Muscle layer of duodenum (tissue), 2 donors: ENCODE results near the gene MAPRE2.

ENCODE experiments used
- H3K27ac ChIP-seq: one replicate; pipeline ENCODE4 v1.7.0; 2013; ENCODE audit warnings: mild to moderate bottlenecking, low read length
- H3K27me3 ChIP-seq: one replicate; pipeline ENCODE4 v1.7.0; 2013; ENCODE audit warnings: low read depth, mild to moderate bottlenecking, control low read depth, low read length
- H3K36me3 ChIP-seq, 2 donors: one replicate each; pipeline ENCODE4 v1.7.0; 2013; ENCODE audit warnings: low read length in 2 of 2, control low read depth in 1 of 2, mild to moderate bottlenecking in 1 of 2; ENCODE audit not compliant: insufficient read depth in 2 of 2, control insufficient read depth in 1 of 2
- H3K4me1 ChIP-seq, 2 donors: one replicate each; pipeline ENCODE4 v1.7.0; 2013; ENCODE audit warnings: low read length in 2 of 2, mild to moderate bottlenecking in 2 of 2, control low read depth in 1 of 2, moderate library complexity in 1 of 2; ENCODE audit not compliant: insufficient read depth in 2 of 2, control insufficient read depth in 1 of 2
- H3K4me3 ChIP-seq, 2 donors: one replicate each; pipeline ENCODE4 v1.7.0; 2013; ENCODE audit warnings: low read length in 2 of 2, low read depth in 1 of 2, mild to moderate bottlenecking in 1 of 2
- H3K9me3 ChIP-seq, 2 donors: one replicate each; pipeline ENCODE4 v1.7.0; 2013; ENCODE audit warnings: low read length in 2 of 2, control low read depth in 1 of 2, mild to moderate bottlenecking in 1 of 2; ENCODE audit not compliant: control insufficient read depth in 1 of 2
- donor health status: healthy.

MAPRE2 gene

DNA sequence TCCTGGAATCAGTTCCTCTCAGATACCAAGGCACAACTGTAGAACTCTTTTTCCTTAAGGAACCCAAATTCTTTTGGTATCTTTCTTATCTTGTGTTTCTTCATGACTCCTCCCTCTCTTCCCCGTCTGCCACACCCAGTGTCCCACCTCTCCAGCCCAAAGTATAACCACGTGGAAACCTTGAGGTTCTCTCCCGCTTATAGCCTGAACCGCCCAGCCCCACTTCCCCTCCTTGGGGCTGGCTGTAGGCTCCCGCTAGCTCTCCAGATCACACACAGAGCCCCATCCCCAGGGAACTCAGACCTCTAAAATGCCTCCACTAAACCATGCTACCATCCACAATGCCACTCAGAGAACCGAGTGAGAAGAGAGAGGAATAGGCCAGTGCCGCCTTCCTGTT lies 87.5 kb downstream of the MAPRE2 start:
- Histone ChIP-seq H3K27me3 (no peaks in the 10 kb centered on the region), H3K36me3 (peaks cover 24 to 38% of the 10 kb centered on the region in 2 donors), H3K4me3 (no peak overlapping the region), H3K4me1 (peaks cover 0 to 7% of the 10 kb centered on the region in 2 donors), H3K9me3 (no peaks in the 10 kb centered on the region), H3K27ac (no peak overlapping the region)

DNA sequence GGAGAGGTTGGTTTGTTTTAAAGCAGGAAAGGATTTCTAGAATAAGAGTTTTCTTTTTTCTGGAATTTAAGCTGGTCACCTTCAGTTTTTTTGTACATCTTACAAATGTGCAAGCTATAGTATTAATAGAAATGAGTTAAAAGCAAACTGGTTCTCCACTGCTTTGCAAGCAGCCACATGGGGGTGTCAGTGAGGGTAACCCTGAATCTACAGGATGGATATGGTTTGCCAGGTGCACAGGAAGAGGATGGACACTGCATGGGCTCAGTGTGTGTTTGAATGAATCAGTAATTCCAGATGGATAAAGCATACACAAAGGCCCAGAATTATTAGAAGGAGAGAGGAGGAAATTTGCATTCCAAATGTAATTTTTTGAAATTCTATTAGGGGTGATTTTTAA lies 89.0 kb downstream of the MAPRE2 start:
- peaks cover 0 to 7% of the 10 kb centered on the region in 2 donors for H3K4me1 ChIP-seq
- H3K36me3 ChIP-seq: peaks cover 32 to 39% of the 10 kb centered on the region in 2 donors
- no peaks in the 10 kb centered on the region for H3K27me3 ChIP-seq
- H3K27ac ChIP-seq: no peak overlapping the region
- no peak overlapping the region for H3K4me3 ChIP-seq
- H3K9me3 ChIP-seq: no peaks in the 10 kb centered on the region

DNA sequence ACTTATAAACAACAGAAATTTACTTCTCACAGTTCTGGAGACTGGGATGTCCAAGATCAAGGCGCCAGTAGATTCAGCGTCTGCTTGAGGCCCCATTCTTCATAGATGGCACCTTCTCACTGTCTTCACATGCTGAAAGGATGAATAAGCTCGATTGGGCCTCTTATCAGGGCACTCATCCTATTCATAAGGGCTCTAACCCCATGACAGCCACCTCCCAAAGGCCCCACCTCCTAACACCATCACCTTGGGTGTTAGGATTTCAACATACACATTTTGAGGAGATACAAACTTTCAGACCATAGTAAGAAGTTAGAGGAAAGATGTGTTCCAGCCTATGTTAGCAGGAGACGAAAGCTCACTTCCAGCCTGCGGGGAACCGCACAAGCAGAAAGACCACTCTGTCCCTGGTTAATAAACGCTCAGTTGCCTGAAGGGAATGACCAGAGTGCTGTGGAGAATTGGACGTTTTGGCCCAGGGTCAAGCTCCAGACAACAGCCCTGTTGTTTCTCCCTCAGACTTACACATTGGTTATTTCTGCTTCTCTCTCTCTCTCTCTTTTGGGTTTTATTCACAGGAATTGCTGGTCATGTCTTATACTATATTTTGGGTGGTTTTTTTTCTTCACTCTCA lies 90.3 kb downstream of the MAPRE2 start:
- peaks cover 42 to 47% of the 10 kb centered on the region in 2 donors for H3K36me3 ChIP-seq
- no peaks in the 10 kb centered on the region for H3K9me3 ChIP-seq
- H3K4me3 ChIP-seq: no peak overlapping the region
- peaks cover 0 to 7% of the 10 kb centered on the region in 2 donors for H3K4me1 ChIP-seq
- no peak overlapping the region for H3K27ac ChIP-seq
- H3K27me3 ChIP-seq: no peaks in the 10 kb centered on the region

DNA sequence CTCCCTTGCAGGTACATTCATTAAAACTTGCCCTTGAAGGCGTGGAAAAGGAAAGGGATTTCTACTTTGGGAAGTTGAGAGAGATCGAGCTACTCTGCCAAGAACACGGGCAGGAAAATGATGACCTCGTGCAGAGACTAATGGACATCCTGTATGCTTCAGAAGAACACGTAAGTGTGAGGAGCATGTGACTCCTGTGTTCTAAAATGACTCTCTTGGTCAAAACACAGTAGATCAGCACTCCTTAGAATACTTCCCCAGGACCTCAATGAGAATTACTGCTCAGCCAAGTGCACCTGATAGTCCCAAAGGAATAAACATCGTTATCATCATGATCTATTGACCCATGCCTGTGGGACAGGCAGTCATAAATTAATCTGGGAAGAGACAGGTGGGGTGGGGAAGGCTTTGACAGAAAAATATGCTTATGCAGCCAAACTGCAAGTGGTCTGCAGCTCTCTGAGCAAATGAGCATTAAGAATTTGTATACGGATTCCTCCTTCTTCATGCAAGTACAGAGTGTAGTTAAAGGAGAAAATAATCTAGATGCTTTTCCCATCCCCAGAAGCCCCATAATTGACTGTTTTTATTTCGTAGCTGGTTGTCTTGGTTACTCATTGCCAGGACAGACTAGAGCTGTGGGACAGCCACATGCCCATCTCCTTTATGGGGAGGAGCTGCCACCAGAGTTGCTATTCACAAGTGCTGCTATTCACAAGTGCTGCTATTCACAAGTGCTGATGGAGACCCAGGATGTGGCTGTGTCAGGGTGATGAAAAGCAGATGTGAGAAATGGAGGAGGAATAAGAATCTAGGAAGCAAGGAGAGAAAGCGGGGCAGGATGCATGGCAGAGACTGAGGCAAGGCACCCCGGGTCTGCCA lies 91.0 kb downstream of the MAPRE2 start:
- H3K9me3 ChIP-seq: no peaks in the 10 kb centered on the region
- H3K27ac ChIP-seq: no peak overlapping the region
- H3K27me3 ChIP-seq: no peaks in the 10 kb centered on the region
- peaks cover 0 to 11% of the 10 kb centered on the region in 2 donors for H3K4me1 ChIP-seq
- H3K4me3 ChIP-seq: no peak overlapping the region
- H3K36me3 ChIP-seq: peaks cover 37 to 44% of the 10 kb centered on the region in 2 donors

DNA sequence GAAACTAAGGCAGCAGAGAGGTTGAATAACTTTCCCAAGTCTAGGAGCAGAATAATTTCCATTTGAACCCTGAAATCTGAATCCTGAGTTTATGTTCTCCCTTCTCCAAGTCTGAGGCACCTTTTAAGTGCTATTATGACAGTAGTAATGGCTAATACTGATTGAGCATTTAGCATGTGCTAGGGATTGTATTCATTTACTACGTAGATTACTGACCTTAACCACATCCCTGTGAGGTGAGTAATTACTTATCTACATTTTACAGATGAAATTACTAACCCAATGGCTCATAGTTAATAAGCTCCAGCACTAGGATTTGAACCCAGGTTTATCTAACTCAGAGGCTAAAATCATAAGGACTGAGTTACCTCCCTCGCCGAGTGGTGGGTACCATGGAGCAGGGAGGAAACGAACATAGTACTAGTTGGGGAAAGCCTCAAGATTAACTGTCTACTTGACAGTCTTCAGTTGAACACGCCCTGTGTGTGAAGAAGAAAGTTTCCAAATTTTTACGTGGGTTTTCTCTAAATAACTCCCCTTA lies 93.0 kb downstream of the MAPRE2 start:
- Histone ChIP-seq H3K27ac (no peak overlapping the region), H3K4me3 (no peak overlapping the region), H3K9me3 (no peaks in the 10 kb centered on the region), H3K27me3 (no peaks in the 10 kb centered on the region), H3K36me3 (peaks cover 28 to 34% of the 10 kb centered on the region in 2 donors), H3K4me1 (peaks cover 0 to 11% of the 10 kb centered on the region in 2 donors)

DNA sequence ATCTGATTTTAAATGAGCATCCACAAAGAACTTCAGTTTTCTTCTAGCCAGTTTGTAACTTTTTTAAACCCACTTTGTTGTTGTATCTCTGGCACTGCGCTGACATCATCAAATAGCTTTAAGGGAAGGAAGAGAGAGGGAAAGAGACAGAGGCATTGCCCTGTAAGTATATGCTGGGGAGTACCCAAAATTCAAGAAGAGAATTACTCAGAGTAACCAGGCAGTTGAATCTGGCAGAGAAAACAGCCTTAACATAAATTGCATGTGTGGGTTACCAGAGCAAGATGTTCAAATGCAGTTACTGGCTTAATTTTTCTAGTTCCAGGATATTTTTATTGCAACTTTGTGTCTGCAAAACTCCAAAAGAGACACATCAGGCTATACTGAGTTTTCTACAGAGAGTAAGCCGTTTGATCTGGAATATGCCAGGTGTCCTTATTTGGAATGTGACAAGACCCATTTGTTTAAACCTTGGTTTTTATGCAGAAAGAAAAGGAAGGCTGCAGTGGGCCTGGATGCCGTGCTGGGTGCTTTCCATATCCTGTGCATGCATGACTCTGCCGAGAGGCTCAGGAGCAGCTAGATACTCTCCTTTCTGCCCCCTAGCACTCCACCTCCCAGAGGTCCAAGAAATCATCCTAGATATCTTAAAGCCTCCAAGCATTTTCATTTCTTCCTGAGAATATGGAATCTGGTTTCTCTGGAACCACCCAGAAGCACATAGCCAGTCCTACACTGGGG lies 93.7 kb downstream of the MAPRE2 start:
- no peak overlapping the region for H3K4me3 ChIP-seq
- no peaks in the 10 kb centered on the region for H3K27me3 ChIP-seq
- H3K36me3 ChIP-seq: peaks cover 23 to 29% of the 10 kb centered on the region in 2 donors
- peaks cover 0 to 11% of the 10 kb centered on the region in 2 donors for H3K4me1 ChIP-seq
- no peaks in the 10 kb centered on the region for H3K9me3 ChIP-seq
- H3K27ac ChIP-seq: no peak overlapping the region

DNA sequence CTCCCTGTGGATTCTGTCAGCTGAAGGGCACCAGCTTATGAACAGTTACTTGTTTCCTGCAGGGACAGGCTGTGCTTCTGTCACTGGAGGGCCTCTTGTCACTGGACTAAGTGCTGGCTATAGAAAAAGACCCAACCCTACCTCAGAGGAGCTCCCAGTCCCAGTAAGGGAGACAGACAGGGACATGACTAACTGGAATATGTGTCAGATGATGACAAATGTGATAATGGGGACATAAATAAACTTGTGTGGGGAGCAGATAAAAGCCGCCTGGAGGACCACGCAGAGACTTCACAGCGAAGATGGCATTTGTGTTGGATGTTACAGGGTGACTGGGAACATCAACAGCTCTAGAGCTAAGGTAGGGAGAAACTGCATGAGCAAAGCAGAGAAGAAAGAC lies 95.0 kb downstream of the MAPRE2 start:
- H3K9me3 ChIP-seq: no peaks in the 10 kb centered on the region
- no peak overlapping the region for H3K27ac ChIP-seq
- H3K36me3 ChIP-seq: peaks cover 29% of the 10 kb centered on the region in 2 donors

DNA sequence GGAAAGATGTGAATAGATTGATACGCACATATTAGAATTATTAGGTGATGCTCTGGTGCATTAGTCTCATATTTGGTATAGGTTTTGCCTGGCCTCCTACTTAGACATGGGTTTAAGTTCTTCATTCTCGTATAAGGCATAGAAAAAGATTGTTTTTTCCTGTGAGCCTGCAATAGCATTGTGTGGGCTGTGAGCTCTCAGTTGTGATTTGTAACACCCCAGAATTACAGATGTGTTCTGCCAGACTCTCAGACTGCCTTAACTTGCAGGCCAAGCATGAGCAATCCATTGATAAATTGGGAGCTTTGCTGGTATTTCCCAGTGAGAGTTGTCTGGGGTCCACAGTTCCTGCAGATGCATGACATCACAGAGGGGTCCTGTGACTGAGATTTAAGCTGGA lies 95.7 kb downstream of the MAPRE2 start:
- no peaks in the 10 kb centered on the region for H3K27me3 ChIP-seq
- H3K36me3 ChIP-seq: peaks cover 29 to 30% of the 10 kb centered on the region in 2 donors
- H3K27ac ChIP-seq: no peak overlapping the region
- no peaks in the 10 kb centered on the region for H3K9me3 ChIP-seq
- no peak overlapping the region for H3K4me3 ChIP-seq
- H3K4me1 ChIP-seq: peaks cover 0 to 9% of the 10 kb centered on the region in 2 donors

More for the DNA sequence above, 95.0 kb downstream of the MAPRE2 start:
- H3K27me3 ChIP-seq: no peaks in the 10 kb centered on the region
- no peak overlapping the region for H3K4me3 ChIP-seq
- peaks cover 0 to 11% of the 10 kb centered on the region in 2 donors for H3K4me1 ChIP-seq

DNA sequence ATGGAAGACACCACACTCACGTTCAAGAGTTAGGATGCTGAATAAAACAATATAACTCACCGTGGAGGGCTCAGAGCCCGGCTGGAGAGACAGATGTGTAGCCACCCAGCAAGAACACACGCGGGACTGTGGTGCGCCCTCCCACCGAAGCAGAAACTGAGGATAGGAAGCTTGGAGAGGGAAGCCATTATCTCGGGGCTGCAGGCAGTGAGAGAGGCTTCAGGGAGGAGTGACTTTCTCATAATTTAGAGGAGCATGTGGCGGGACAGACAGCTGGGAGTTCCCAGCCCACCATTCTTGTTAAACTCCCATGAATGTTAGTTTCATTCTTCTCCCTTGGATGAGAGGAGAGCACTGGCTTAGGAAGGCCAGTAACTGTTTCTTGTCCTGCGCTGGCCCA lies 96.4 kb downstream of the MAPRE2 start:
- peaks cover 0 to 4% of the 10 kb centered on the region in 2 donors for H3K4me1 ChIP-seq
- H3K9me3 ChIP-seq: no peaks in the 10 kb centered on the region
- H3K4me3 ChIP-seq: no peak overlapping the region
- peaks cover 25 to 28% of the 10 kb centered on the region in 2 donors for H3K36me3 ChIP-seq
- no peak overlapping the region for H3K27ac ChIP-seq
- H3K27me3 ChIP-seq: no peaks in the 10 kb centered on the region

DNA sequence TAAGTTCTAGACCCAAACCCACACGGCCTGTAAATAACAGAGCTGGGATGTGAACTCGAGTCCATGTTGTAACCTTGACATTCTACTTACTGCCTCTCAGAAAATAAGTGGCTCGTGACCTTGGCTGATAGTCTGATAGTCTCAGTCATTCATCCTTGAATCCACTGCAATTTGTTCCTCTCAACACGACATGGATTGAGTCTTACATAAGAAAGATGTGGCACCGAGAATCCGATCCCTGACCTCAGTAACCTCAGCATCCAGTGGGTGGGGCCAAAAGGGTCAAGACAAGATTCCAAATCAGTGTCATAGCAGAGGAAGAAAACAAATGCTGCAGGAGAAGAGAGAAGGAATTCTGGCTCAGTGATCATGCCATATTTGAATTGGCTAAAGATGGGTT lies 97.6 kb downstream of the MAPRE2 start:
- Histone ChIP-seq H3K36me3 (peaks cover 18 to 26% of the 10 kb centered on the region in 2 donors), H3K9me3 (no peaks in the 10 kb centered on the region), H3K27ac (no peak overlapping the region), H3K4me1 (peaks cover 1 to 4% of the 10 kb centered on the region in 2 donors), H3K4me3 (no peak overlapping the region), H3K27me3 (no peaks in the 10 kb centered on the region)

DNA sequence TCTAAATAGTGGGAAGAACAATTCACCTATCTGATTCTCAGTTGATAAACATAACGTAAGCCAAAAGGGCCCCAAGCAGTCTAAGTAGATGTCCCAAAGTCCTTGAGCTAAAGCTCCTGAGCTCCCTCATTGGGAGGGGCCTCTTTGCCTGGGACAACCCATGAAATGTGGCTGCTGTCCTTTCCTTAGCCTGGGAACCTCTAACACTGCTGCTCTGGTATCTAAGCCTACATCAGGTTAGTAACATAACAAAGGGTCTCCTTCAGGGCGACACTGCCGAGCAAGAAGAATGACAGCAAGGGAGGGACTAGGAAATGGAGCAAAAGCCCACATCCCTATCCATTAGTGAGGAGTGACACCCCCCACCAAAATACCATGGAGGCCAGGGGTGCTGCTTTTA lies 98.3 kb downstream of the MAPRE2 start:
- Histone ChIP-seq H3K27ac (no peak overlapping the region), H3K4me3 (no peak overlapping the region), H3K4me1 (peaks cover 3 to 10% of the 10 kb centered on the region in 2 donors), H3K9me3 (no peaks in the 10 kb centered on the region), H3K36me3 (peaks cover 11 to 26% of the 10 kb centered on the region in 2 donors), H3K27me3 (no peaks in the 10 kb centered on the region)
